ENCODE data around the gene MARCHF7.
"Not testable (repeated sequence)": the region's sequence is repeated elsewhere in the genome, so short reads cannot be mapped to it uniquely, and the experiment has no call there.

Gene MARCHF7

DNA sequence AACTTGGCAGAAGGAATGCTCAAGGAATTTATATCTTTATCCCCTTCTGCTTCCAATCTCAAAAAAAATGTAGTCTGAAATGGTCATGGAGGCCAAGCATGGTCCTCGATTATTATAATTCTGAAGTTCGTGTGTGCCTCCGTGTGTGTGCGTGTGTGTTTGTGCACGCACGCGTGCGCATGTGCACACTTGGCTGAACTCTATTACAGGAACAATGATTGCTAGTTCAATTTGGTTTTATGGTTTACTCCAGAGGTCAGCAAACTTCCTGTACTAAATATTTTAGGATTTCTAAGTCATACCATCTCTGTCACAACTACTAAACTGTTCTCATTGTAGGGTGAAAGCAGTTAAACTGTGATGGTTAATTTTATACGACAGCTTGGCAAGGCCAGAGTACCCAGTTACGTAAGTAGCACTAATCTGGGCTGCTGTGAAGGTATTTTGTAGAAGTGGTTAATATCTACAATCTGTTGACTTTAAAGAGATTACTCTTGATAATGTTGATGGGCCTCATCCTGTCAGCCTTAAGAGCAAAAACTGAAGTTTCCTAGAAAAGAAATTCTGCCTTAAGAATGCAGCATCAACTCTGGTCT is 5.8 kb upstream of the MARCHF7 start:
- Histone ChIP-seq H3K4me1 (ENCODE audit: control insufficient read depth, insufficient read depth, low read length, unreplicated experiment) (peaks cover 20% of the 10 kb centered on the region), H3K36me3 (ENCODE audit: insufficient read depth, low read length) (no peaks in the 10 kb centered on the region), H3K27ac (ENCODE audit: low read depth, low read length) (no peak overlapping the region), H3K79me2 (ENCODE audit: control insufficient read depth, insufficient read depth, low read length, unreplicated experiment) (no peaks in the 10 kb centered on the region), H2AFZ (ENCODE audit: low read length, unreplicated experiment) (peak overlapping the region; percentile 55), H3K4me3 (ENCODE audit: low read depth, low read length) (peak overlapping the region; percentile 52; the same call in 1 of the 2 replicates), H3K27me3 (ENCODE audit: insufficient read depth, low read length) (no peaks in the 10 kb centered on the region)

DNA sequence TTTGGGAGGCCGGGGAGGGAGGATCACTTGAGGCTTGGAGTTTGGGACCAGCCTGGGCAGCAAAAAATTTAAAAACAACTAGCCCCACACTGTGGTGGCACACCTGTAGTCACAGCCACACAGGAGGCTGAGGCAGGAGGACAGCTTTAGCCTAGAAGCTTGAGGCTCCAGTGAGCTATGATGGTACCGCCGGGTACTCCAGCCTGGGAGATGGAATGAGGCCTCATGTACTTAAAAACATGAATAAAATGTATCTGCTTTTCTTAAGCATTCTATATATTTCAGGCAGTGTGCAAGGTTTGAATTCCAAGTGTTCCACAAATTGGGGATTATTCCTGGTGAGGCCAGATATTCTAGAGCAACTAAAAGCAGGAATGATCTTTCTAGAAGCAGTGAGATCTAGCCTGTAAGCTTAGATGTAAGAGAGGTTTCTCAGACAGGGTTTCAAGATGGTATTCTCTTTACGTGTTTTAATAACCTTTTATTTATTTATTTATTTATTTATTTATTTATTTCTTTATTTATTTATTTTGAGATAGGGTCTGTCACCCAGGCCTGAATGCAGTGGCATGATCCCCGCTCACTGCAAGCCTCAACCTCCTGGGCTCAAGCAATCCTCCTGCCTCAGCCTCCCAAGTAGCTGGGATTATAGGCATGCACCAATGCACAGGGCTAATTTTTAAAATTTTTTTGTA is 4.1 kb upstream of the MARCHF7 start:
- H3K27ac ChIP-seq (ENCODE audit: low read depth, low read length) = no peak overlapping the region

DNA sequence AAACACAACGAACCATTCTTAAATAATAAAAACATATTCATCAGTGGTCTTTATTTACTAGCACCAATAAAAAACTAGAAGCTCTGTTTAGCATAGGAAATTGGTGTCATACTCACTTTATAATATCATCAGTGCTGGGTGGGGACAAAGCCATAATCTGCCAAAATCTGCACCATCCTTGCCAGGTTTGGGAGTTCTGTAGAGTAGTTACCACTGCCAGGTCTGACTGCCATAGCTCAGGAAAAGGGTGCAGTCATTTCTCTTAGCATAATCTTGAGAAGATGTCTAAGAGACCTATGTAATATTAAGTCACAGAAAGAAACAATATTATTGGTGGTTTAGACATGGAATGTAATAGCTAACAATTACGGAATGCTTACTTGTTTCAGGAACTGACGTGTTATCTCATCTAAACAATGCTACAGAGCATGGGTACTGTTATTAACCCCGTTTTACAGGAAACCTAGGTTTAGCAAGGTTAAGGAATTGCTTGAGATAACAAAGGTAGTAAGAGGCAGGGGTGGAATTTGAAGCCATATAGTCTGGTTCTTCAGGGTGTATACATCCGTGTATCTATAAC is 1.6 kb upstream of the MARCHF7 start:
- Histone ChIP-seq H3K79me2 (ENCODE audit: control insufficient read depth, insufficient read depth, low read length, unreplicated experiment) (peaks cover 35% of the 10 kb centered on the region), H3K4me3 (ENCODE audit: low read depth, low read length) (peak overlapping the region; percentile 99), H3K27me3 (ENCODE audit: insufficient read depth, low read length) (no peaks in the 10 kb centered on the region), H3K36me3 (ENCODE audit: insufficient read depth, low read length) (peaks cover 13% of the 10 kb centered on the region), H3K4me1 (ENCODE audit: control insufficient read depth, insufficient read depth, low read length, unreplicated experiment) (peaks cover 34% of the 10 kb centered on the region), H2AFZ (ENCODE audit: low read length, unreplicated experiment) (peak overlapping the region; percentile 17), H3K27ac (ENCODE audit: low read depth, low read length) (peak overlapping the region; percentile 90)

More for the DNA sequence above, 4.1 kb upstream of the MARCHF7 start:
- no peaks in the 10 kb centered on the region for H3K27me3 ChIP-seq (ENCODE audit: insufficient read depth, low read length)
- no peak overlapping the region for H2AFZ ChIP-seq (ENCODE audit: low read length, unreplicated experiment)
- no peak overlapping the region for H3K4me3 ChIP-seq (ENCODE audit: low read depth, low read length)
- H3K36me3 ChIP-seq (ENCODE audit: insufficient read depth, low read length) = no peaks in the 10 kb centered on the region
- peaks cover 20% of the 10 kb centered on the region for H3K4me1 ChIP-seq (ENCODE audit: control insufficient read depth, insufficient read depth, low read length, unreplicated experiment)
- peaks cover 10% of the 10 kb centered on the region for H3K79me2 ChIP-seq (ENCODE audit: control insufficient read depth, insufficient read depth, low read length, unreplicated experiment)

DNA sequence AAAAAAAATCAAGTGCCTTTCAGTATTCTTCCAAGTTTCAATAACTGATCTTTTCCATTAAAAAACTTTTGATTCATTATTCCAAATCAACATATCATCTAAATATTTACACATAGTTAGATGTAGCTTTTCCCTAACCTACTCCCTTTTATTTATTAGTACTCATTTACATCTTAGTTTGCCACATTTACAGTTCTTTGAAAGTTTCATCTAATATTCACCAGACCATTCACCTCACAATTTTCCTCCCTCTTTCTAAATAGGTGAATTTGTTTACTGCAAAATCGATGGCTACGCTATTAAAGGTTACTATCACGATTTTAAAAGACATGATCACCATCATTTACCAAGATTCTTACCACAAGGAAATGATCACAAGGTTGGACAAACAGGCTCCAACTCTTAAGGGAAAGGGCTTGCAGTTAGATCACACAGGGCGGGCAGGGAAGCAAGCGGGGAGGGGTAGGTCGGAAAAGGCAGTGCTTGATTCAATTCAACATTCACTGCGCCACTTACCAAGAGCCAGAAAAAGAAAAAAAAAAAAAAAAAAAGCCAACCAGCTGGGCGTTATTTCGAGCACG is 654 bp upstream of the MARCHF7 start:
- Histone ChIP-seq H3K27ac (ENCODE audit: low read depth, low read length) (peak overlapping the region; percentile 90), H3K4me1 (ENCODE audit: control insufficient read depth, insufficient read depth, low read length, unreplicated experiment) (peaks cover 34% of the 10 kb centered on the region), H3K27me3 (ENCODE audit: insufficient read depth, low read length) (no peaks in the 10 kb centered on the region), H3K79me2 (ENCODE audit: control insufficient read depth, insufficient read depth, low read length, unreplicated experiment) (peaks cover 44% of the 10 kb centered on the region), H3K4me3 (ENCODE audit: low read depth, low read length) (peak overlapping the region; percentile 99), H3K36me3 (ENCODE audit: insufficient read depth, low read length) (peaks cover 23% of the 10 kb centered on the region), H2AFZ (ENCODE audit: low read length, unreplicated experiment) (peak overlapping the region; percentile 89)

DNA sequence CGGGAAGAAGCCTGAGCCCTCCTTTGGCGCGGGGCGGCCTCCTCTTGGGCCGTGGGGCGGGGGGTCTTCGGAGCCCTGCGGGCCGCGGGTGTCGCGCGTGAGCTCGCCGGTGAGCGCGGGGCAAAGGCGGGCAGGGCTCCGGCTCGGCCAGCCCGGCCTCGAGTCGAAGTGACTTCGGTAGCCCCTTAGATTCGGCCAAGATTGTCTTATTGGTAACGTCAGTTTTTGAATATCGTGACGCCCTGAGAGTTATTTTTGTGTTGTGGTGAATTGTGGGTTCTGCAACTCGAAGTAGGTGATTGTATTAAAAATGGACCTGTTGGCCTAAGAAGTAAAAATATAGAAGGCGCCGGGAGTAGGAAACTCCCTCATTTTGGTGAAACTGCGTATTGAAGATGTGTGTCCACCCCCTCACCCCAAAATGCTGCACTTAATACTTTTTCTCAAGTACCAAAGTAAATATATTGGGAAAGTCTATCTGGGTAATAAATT is 669 bp downstream of the MARCHF7 start:
- Histone ChIP-seq H3K4me1 (ENCODE audit: control insufficient read depth, insufficient read depth, low read length, unreplicated experiment) (peaks cover 45% of the 10 kb centered on the region), H3K36me3 (ENCODE audit: insufficient read depth, low read length) (peaks cover 36% of the 10 kb centered on the region), H3K27ac (ENCODE audit: low read depth, low read length) (peak overlapping the region; percentile 90), H3K27me3 (ENCODE audit: insufficient read depth, low read length) (no peaks in the 10 kb centered on the region), H3K79me2 (ENCODE audit: control insufficient read depth, insufficient read depth, low read length, unreplicated experiment) (peaks cover 58% of the 10 kb centered on the region), H3K4me3 (ENCODE audit: low read depth, low read length) (peak overlapping the region; percentile 99), H2AFZ (ENCODE audit: low read length, unreplicated experiment) (peak overlapping the region; percentile 70)

DNA sequence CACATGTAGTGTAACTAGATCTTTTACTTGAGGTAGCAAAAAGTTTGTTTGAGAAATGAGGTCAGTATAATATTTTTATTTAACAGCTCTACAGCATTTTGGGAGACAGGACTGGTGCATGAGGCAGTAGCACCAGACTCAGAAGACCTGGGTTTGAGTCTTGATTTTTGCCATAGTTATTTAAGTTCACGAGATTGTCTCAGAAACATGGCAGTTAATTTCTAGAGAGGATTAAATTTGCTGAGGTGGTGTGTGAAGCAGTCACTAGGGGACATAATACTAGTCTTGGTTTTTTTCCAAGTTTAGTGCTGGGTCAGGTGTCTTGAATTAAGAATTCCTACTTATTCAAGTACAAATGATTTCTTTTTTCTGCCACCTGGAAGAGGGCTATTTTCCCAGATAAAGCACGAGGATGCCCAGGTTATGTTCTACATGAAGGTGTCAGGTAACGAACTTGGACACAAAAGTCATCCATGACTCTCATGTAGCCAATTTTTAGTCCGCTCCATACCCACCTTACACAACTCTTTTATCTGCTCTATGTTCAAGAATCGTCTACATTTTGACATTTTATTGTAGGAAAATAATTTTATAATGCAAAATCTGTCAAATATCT is 1.4 kb downstream of the MARCHF7 start:
- Histone ChIP-seq H3K27ac (ENCODE audit: low read depth, low read length) (peak overlapping the region; percentile 90), H2AFZ (ENCODE audit: low read length, unreplicated experiment) (no peak overlapping the region), H3K27me3 (ENCODE audit: insufficient read depth, low read length) (no peaks in the 10 kb centered on the region), H3K4me3 (ENCODE audit: low read depth, low read length) (peak overlapping the region; percentile 99), H3K4me1 (ENCODE audit: control insufficient read depth, insufficient read depth, low read length, unreplicated experiment) (peaks cover 45% of the 10 kb centered on the region), H3K36me3 (ENCODE audit: insufficient read depth, low read length) (peaks cover 41% of the 10 kb centered on the region), H3K79me2 (ENCODE audit: control insufficient read depth, insufficient read depth, low read length, unreplicated experiment) (peaks cover 65% of the 10 kb centered on the region)

DNA sequence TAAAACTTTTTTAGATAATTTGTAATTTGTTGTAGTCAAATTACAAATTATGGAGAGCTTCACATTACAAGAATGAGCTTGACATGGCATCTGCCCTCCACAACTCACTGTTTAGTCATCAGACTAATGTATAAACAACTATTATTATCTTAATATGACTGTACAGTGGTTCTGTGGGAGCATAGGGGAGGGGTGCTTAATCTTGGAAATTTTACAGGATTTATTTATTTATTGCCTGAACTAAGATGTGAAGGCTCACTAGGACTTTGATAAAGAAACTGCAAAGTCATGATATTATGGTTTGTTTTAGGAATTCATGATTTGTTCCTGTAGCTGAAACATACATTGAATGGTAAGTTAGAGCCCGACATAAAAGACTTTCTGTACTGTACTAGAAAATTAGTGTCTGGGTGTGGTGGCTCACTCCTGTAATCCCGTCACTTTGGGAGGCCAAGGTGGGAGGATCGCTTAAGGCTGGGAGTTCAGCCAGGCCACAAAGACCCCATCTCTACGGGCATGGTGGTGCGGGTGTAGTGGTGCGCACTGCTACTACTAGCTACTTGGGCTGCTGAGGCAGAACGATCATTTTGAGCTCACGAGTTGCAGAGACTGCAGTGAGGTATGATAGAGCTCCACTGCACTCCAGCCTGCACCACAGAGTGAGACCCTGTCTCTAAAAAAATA is 2.1 kb downstream of the MARCHF7 start:
- peaks cover 45% of the 10 kb centered on the region for H3K4me1 ChIP-seq (ENCODE audit: control insufficient read depth, insufficient read depth, low read length, unreplicated experiment)
- H3K27ac ChIP-seq (ENCODE audit: low read depth, low read length) = peak overlapping the region; percentile 90
- H3K27me3 ChIP-seq (ENCODE audit: insufficient read depth, low read length) = no peaks in the 10 kb centered on the region
- H3K4me3 ChIP-seq (ENCODE audit: low read depth, low read length) = peak overlapping the region; percentile 99
- peaks cover 47% of the 10 kb centered on the region for H3K36me3 ChIP-seq (ENCODE audit: insufficient read depth, low read length)
- no peak overlapping the region for H2AFZ ChIP-seq (ENCODE audit: low read length, unreplicated experiment)
- peaks cover 72% of the 10 kb centered on the region for H3K79me2 ChIP-seq (ENCODE audit: control insufficient read depth, insufficient read depth, low read length, unreplicated experiment)

DNA sequence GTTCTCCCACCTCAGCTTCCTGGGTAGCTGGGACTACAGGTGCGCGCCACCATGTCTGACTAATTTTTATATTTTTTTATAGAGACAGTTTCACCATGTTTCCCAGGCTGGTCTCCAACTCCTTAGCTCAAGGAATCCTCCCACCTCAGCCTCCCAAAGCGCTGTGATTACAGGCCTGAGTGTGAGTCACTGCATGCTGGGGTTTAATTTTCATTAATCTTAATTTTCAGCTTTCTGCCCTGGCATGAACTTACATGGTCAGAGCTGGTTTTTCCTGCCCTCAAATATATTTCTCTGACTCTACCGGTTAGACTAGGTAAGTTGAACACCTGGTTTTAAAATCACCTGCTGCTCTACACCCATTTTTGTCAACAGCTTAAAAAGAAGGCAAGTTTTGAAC is 3.1 kb downstream of the MARCHF7 start:
- Histone ChIP-seq H3K4me1 (ENCODE audit: control insufficient read depth, insufficient read depth, low read length, unreplicated experiment) (peaks cover 44% of the 10 kb centered on the region), H3K36me3 (ENCODE audit: insufficient read depth, low read length) (peaks cover 58% of the 10 kb centered on the region), H2AFZ (ENCODE audit: low read length, unreplicated experiment) (no peak overlapping the region), H3K27ac (ENCODE audit: low read depth, low read length) (no peak overlapping the region), H3K27me3 (ENCODE audit: insufficient read depth, low read length) (no peaks in the 10 kb centered on the region), H3K79me2 (ENCODE audit: control insufficient read depth, insufficient read depth, low read length, unreplicated experiment) (peaks cover 82% of the 10 kb centered on the region), H3K4me3 (ENCODE audit: low read depth, low read length) (no peak overlapping the region)

DNA sequence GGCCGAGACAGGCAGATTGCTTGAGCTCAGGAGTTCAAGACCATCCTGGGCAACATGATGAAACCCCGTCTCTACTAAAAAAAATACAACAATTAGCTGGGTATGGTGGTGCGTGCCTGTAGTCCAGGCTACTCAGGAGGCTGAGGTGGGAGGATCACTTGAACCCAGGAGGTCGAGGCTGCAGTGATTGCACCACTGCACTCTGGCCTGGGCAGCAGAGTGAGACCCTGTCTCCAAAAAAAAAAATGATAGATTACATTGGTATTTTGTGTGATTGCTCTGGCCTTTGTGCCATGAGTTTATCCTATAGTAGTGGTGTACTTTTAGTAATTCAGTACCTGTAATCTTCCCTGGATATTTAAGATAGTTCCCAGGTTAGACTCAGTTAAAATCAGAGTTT is 4.1 kb downstream of the MARCHF7 start:
- H3K36me3 ChIP-seq (ENCODE audit: insufficient read depth, low read length) = peaks cover 66% of the 10 kb centered on the region
- H3K4me3 ChIP-seq (ENCODE audit: low read depth, low read length) = not testable (repeated sequence)

DNA sequence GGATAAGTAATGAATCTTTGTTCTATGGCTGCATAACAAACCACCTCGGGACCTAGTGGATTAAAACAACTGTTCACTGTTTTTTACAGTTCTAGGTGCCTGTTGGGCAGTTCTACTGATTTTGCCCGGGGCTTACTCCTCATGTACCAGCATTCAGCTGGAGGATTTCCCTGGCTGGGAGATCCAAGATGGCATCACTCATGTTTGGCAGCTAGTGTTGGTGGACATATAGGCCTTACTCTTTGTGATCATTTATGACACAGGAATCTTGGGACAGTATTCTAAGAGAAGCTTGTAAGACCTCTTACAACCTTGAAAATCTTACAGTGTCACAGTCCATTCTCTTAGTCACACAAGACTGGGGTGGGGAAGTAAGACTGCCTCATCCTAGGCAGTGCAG is 4.6 kb downstream of the MARCHF7 start:
- Histone ChIP-seq H3K4me3 (ENCODE audit: low read depth, low read length) (no peak overlapping the region), H3K27ac (ENCODE audit: low read depth, low read length) (no peak overlapping the region), H3K27me3 (ENCODE audit: insufficient read depth, low read length) (no peaks in the 10 kb centered on the region), H2AFZ (ENCODE audit: low read length, unreplicated experiment) (no peak overlapping the region), H3K4me1 (ENCODE audit: control insufficient read depth, insufficient read depth, low read length, unreplicated experiment) (peaks cover 34% of the 10 kb centered on the region), H3K79me2 (ENCODE audit: control insufficient read depth, insufficient read depth, low read length, unreplicated experiment) (peaks cover 96% of the 10 kb centered on the region), H3K36me3 (ENCODE audit: insufficient read depth, low read length) (peaks cover 70% of the 10 kb centered on the region)

More for the DNA sequence above, 4.1 kb downstream of the MARCHF7 start:
- peaks cover 92% of the 10 kb centered on the region for H3K79me2 ChIP-seq (ENCODE audit: control insufficient read depth, insufficient read depth, low read length, unreplicated experiment)
- not testable (repeated sequence) for H3K27ac ChIP-seq (ENCODE audit: low read depth, low read length); H3K27me3 ChIP-seq (ENCODE audit: insufficient read depth, low read length); H2AFZ ChIP-seq (ENCODE audit: low read length, unreplicated experiment)
- H3K4me1 ChIP-seq (ENCODE audit: control insufficient read depth, insufficient read depth, low read length, unreplicated experiment) = peaks cover 35% of the 10 kb centered on the region
